HCT116 (cell line): ENCODE results near the gene SLC2A1. TPM values are rescaled to one million over a fixed set of nuclear protein-coding genes. Genes with fewer than 3 reads are reported as not detected.

Source experiments
- ATAC-seq: fragments of 200-7000 bp; cut with Tn5 transposase; 2 replicates; pipeline ENCODE4 v1.9.1; 2020; ENCODE audit warnings: mild to moderate bottlenecking, moderate library complexity
- BruUV-seq: library from RNA; stranded (reverse); fragments of 400-500 nt; replicated peaks from 2 replicates; lab custom pipeline; 2021; lab: Mats Ljungman, UMichigan
- CTCF ChIA-PET: fragments of 300-600 bp; sonication (Branson Sonifier 250); formaldehyde crosslinking; loops from one replicate; lab custom pipeline; 2021; ENCODE audit warnings: antibody characterized with exemption; lab: Charles Lee
- POLR2A ChIA-PET: fragments of 300-600, 350-600 bp; sonication (Branson Sonifier 250); formaldehyde crosslinking; loops from one replicate; lab custom pipeline; 2021; ENCODE audit warnings: antibody characterized with exemption; lab: Charles Lee
- RAD21 ChIA-PET, 2 experiments: fragments of 300-600 bp; sonication (Branson Sonifier 250); formaldehyde crosslinking; loops; one replicate each; lab custom pipeline; 2023; ENCODE audit warnings: low total read pairs in 2 of 2; ENCODE audit not compliant: uncharacterized antibody in 2 of 2, unreplicated experiment in 2 of 2, low non-redundant PET in 1 of 2; lab: Charles Lee
- DNase-seq: peaks from one replicate; pipeline ENCODE4 v3.0.0-alpha.2; 2010; ENCODE audit warnings: low read depth, low spot score
- H2AFZ ChIP-seq: fragments of 200-600 bp; shearing (Covaris generic), sonication (generic); 2 replicates; pipeline ENCODE4 v1.6.1; 2017; ENCODE audit warnings: low read depth, mixed run types, mixed read lengths, antibody characterized with exemption, low read length; ENCODE audit not compliant: poor library complexity, severe bottlenecking
- H3K27ac ChIP-seq: 2 replicates; pipeline ENCODE4 v1.5.1; 2012; ENCODE audit warnings: low read depth, low read length
- H3K27me3 ChIP-seq: fragments of 200-600 bp; sonication (generic); 2 replicates; pipeline ENCODE4 v1.6.1; 2016; ENCODE audit warnings: mixed run types, low read length, mixed read lengths; ENCODE audit not compliant: insufficient read depth
- H3K36me3 ChIP-seq, 2 experiments: fragments of 200-500 bp in 1 of 2; fragments of 200-600 bp in 1 of 2; sonication (Bioruptor generic) in 1 of 2; sonication (generic) in 1 of 2; 2 replicates each; pipeline versions ENCODE4 v1.5.1 to v1.6.1; 2014 to 2016; ENCODE audit warnings: low read length in 2 of 2, inconsistent platforms in 1 of 2, mixed read lengths in 1 of 2, mixed run types in 1 of 2; ENCODE audit not compliant: insufficient read depth in 2 of 2, control insufficient read depth in 1 of 2
- H3K4me1 ChIP-seq, 2 experiments: fragments of 200-600 bp in 1 of 2; sonication (generic) in 1 of 2; 2 replicates each; pipeline versions ENCODE4 v1.5.1 to v1.6.1; 2012 to 2017; ENCODE audit warnings: low read length in 2 of 2, inconsistent platforms in 1 of 2, mild to moderate bottlenecking in 1 of 2, mixed read lengths in 1 of 2, mixed run types in 1 of 2, moderate library complexity in 1 of 2; ENCODE audit not compliant: insufficient read depth in 2 of 2, control insufficient read depth in 1 of 2
- H3K4me2 ChIP-seq: fragments of 200-600 bp; sonication (generic); 2 replicates; pipeline ENCODE4 v1.6.1; 2017; ENCODE audit warnings: mixed run types, low read length, mixed read lengths
- H3K4me3 ChIP-seq, 2 experiments: fragments of 200-600 bp in 1 of 2; sonication (generic) in 1 of 2; replicated peaks in 1 of 2; 2 replicates each; pipeline ENCODE4 v1.5.1; 2011 to 2016; ENCODE audit warnings: low read length in 2 of 2, control low read depth in 1 of 2, low read depth in 1 of 2, mild to moderate bottlenecking in 1 of 2, mixed read lengths in 1 of 2, mixed run types in 1 of 2
- H3K79me2 ChIP-seq: fragments of 200-600 bp; sonication (generic); 2 replicates; pipeline ENCODE4 v1.6.1; 2017; ENCODE audit warnings: mild to moderate bottlenecking, mixed run types, low read length, moderate library complexity, mixed read lengths; ENCODE audit not compliant: insufficient read depth
- H3K9ac ChIP-seq: fragments of 200-600 bp; sonication (generic); 2 replicates; pipeline ENCODE4 v1.6.1; 2016; ENCODE audit warnings: low read length, mixed read lengths
- H3K9me2 ChIP-seq: fragments of 200-600 bp; sonication (generic), shearing (Covaris generic); 2 replicates; pipeline ENCODE4 v1.6.1; 2017; ENCODE audit warnings: mixed run types, mild to moderate bottlenecking, moderate library complexity; ENCODE audit not compliant: insufficient read depth
- H3K9me3 ChIP-seq, 2 experiments: fragments of 200-500 bp in 1 of 2; fragments of 200-600 bp in 1 of 2; sonication (Bioruptor generic) in 1 of 2; sonication (generic) in 1 of 2; 2 replicates each; pipeline ENCODE4 v1.6.1; 2014 to 2017; ENCODE audit warnings: low read length in 2 of 2, mixed read lengths in 2 of 2, inconsistent platforms in 1 of 2, low read depth in 1 of 2, mild to moderate bottlenecking in 1 of 2, mixed run types in 1 of 2, moderate library complexity in 1 of 2; ENCODE audit not compliant: control insufficient read depth in 1 of 2, insufficient read depth in 1 of 2
- H4K20me1 ChIP-seq: fragments of 200-600 bp; sonication (generic), shearing (Covaris generic); 2 replicates; pipeline ENCODE4 v1.6.1; 2017; ENCODE audit warnings: mixed run types, mild to moderate bottlenecking, moderate library complexity; ENCODE audit not compliant: insufficient read depth
- CBX3 ChIP-seq: IDR thresholded peaks from 2 replicates; pipeline ENCODE4 v1.6.1; 2012; ENCODE audit warnings: low read depth
- EGR1 ChIP-seq: IDR thresholded peaks from 2 replicates; pipeline ENCODE4 v1.6.1; 2012; ENCODE audit warnings: low read depth
- EZH2 ChIP-seq: fragments of 200-600 bp; sonication (generic); IDR thresholded peaks from 2 replicates; pipeline ENCODE4 v1.6.1; 2017; ENCODE audit warnings: antibody characterized with exemption, mixed run types
- FOSL1 ChIP-seq: IDR thresholded peaks from 2 replicates; pipeline ENCODE4 v1.6.1; 2012; ENCODE audit warnings: low read depth
- JUND ChIP-seq: IDR thresholded peaks from 2 replicates; pipeline ENCODE4 v1.6.1; 2012
- POLR2AphosphoS5 ChIP-seq: IDR thresholded peaks from 2 replicates; pipeline ENCODE4 v1.6.1; 2011; ENCODE audit warnings: mild to moderate bottlenecking, low read depth, low read length, moderate library complexity
- RAD21 ChIP-seq: IDR thresholded peaks from 2 replicates; pipeline ENCODE4 v1.6.1; 2012; ENCODE audit warnings: low read depth, mild to moderate bottlenecking
- REST ChIP-seq: IDR thresholded peaks from 2 replicates; pipeline ENCODE4 v1.6.1; 2012; ENCODE audit warnings: low read depth
- SRF ChIP-seq: IDR thresholded peaks from 2 replicates; pipeline ENCODE4 v1.6.1; 2012; ENCODE audit warnings: low read depth
- ZNF274 ChIP-seq: fragments of 200-500 bp; sonication (Bioruptor generic); IDR thresholded peaks from 2 replicates; pipeline ENCODE4 v1.6.1; 2014; ENCODE audit warnings: mild to moderate bottlenecking, low read depth, low read length, inconsistent platforms
- intact Hi-C: fragments of 100-400 bp; cut with micrococcal nuclease; formaldehyde crosslinking; loops from 2 replicates; pipeline ENCODE4 v1.10.0; 2022
- total RNA-seq: library from RNA; stranded (reverse); gene quantifications from one replicate; pipeline ENCODE4 v1.2.1, GENCODE V29; 2021; ENCODE audit not compliant: unreplicated experiment
- TF ChIP-seq, protein P1 (sequence below), 3 experiments: fragments of 200-600 bp in 1 of 3; sonication (generic) in 1 of 3; IDR thresholded peaks in 2 of 3; conservative IDR thresholded peaks in 1 of 3; 2 replicates each; pipeline ENCODE4 v1.5.1; 2012 to 2017; ENCODE audit warnings: low read depth in 2 of 3, low read length in 2 of 3, antibody characterized with exemption in 1 of 3, borderline replicate concordance in 1 of 3, control low read depth in 1 of 3, mild to moderate bottlenecking in 1 of 3, mixed read lengths in 1 of 3, mixed run types in 1 of 3, moderate library complexity in 1 of 3; ENCODE audit not compliant: insufficient read depth in 1 of 3

SLC2A1 gene
- total RNA-seq, 1 experiment from 2014 or later = 248 TPM

DNA sequence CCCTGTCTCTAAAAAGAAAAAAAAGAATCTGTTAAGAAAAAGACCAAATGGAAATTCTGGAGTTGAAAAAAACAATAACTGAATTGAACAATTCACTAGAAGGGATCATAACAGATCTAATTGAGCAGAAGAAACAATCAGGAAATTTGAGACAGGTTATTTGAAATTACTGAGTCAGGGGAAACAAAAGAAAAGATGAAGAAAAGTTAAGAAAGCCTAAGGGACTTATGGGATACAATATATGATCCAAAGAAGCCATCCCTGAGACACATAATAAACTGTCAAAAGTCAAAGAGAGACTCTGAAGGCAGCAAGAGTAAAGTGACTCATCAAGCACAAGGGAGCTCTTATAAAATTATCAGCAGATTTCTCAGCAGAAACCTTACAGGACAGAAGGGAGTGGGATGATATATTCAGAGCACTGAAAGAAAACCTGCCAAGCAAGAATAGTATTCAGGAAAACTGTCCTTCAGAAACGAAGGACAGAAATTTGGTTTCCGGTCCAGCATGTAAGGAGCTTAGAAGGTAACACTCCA, 44.5 kb downstream of the SLC2A1 start:
- H3K36me3 ChIP-seq = no peaks in the 10 kb centered on the region
- no peak for DNase-seq
- H3K4me1 ChIP-seq = peaks cover 0 to 3% of the 10 kb centered on the region in 2 experiments; a peak in 1 of 4 replicates
- RAD21 ChIA-PET = interaction anchor here (0.7 to 3.4 kb wide), 7 partner anchors 9 to 1021 kb away, joined by 3 to 86 read pairs (median 3); partner anchors contain the start of genes CFAP57 (in 1 of the 2) and EBNA1BP2 (in 1 of the 2)
- CTCF ChIA-PET = interaction anchor here (0.6 to 8.7 kb wide), 5 partner anchors 135 to 313 kb away, joined by 3 to 267 read pairs (median 11); no protein-coding TSS in a partner anchor
- H3K9me2 ChIP-seq = no peaks in the 10 kb centered on the region
- no peaks in the 10 kb centered on the region for H3K79me2 ChIP-seq
- H3K27ac ChIP-seq = no peak overlapping the region
- no peaks in the 10 kb centered on the region; a peak in 1 of 4 replicates for H3K9me3 ChIP-seq
- TF ChIP-seq SRF (no peak), EZH2 (no peak), EGR1 (no peak), RAD21 (no peak), CBX3 (peak; percentile 48; the same call in 1 of the 2 replicates)
- TF ChIP-seq, all 23 proteins: peak for 1
- ATAC-seq = no peak
- Histone ChIP-seq H3K9ac (no peak overlapping the region), H3K27me3 (no peaks in the 10 kb centered on the region), H3K4me3 (no peak overlapping the region), H4K20me1 (no peaks in the 10 kb centered on the region), H3K4me2 (no peak overlapping the region), H2AFZ (peak overlapping the region; percentile 41)
- POLR2A ChIA-PET = interaction anchor here (1.7 kb wide), 1 partner anchor 159 kb away, joined by 6 read pairs; no protein-coding TSS in a partner anchor
- no TSS peak for BruUV-seq
- intact Hi-C loops = loop anchor here (10.0 kb wide), 3 partner anchors 291 to 501 kb away; no protein-coding TSS in a partner anchor

- H3K36me3 ChIP-seq = no peaks in the 10 kb centered on the region
- no peaks in the 10 kb centered on the region for H3K9me2 ChIP-seq
- DNase-seq (peak; percentile 78), ATAC-seq (peak; percentile 96)
- no peaks in the 10 kb centered on the region; a peak in 1 of 4 replicates for H3K9me3 ChIP-seq
- H2AFZ ChIP-seq = peak overlapping the region; percentile 41
- H4K20me1 ChIP-seq = no peaks in the 10 kb centered on the region
- H3K4me3 ChIP-seq = no peak overlapping the region
- no peaks in the 10 kb centered on the region for H3K79me2 ChIP-seq
- H3K9ac ChIP-seq = no peak overlapping the region
- CTCF ChIA-PET = interaction anchor here (0.5 to 8.7 kb wide), 10 partner anchors 9 to 313 kb away, joined by 3 to 267 read pairs (median 6); partner anchors contain the start of genes C1orf50, ERMAP and P3H1
- H3K27me3 ChIP-seq = no peaks in the 10 kb centered on the region
- no TSS peak for BruUV-seq
- no peak overlapping the region for H3K27ac ChIP-seq
- RAD21 ChIA-PET = interaction anchor here (0.6 to 3.4 kb wide), 15 partner anchors 10 to 1550 kb away, joined by 3 to 86 read pairs (median 3); no protein-coding TSS in a partner anchor
- peaks cover 0 to 3% of the 10 kb centered on the region in 2 experiments; a peak in 1 of 4 replicates for H3K4me1 ChIP-seq
- H3K4me2 ChIP-seq = no peak overlapping the region
- POLR2A ChIA-PET = interaction anchor here (1.0 to 2.0 kb wide), 2 partner anchors 160 to 163 kb away, joined by 5 to 10 read pairs; no protein-coding TSS in a partner anchor
- intact Hi-C loops = loop anchor here (1.0 to 10.0 kb wide), 5 partner anchors 135 to 501 kb away; no protein-coding TSS in a partner anchor
- TF ChIP-seq, protein P1, sequence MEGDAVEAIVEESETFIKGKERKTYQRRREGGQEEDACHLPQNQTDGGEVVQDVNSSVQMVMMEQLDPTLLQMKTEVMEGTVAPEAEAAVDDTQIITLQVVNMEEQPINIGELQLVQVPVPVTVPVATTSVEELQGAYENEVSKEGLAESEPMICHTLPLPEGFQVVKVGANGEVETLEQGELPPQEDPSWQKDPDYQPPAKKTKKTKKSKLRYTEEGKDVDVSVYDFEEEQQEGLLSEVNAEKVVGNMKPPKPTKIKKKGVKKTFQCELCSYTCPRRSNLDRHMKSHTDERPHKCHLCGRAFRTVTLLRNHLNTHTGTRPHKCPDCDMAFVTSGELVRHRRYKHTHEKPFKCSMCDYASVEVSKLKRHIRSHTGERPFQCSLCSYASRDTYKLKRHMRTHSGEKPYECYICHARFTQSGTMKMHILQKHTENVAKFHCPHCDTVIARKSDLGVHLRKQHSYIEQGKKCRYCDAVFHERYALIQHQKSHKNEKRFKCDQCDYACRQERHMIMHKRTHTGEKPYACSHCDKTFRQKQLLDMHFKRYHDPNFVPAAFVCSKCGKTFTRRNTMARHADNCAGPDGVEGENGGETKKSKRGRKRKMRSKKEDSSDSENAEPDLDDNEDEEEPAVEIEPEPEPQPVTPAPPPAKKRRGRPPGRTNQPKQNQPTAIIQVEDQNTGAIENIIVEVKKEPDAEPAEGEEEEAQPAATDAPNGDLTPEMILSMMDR (IDR thresholded peaks at IDR 0.05 in 2 of 3, conservative IDR thresholded peaks at IDR 0.05 in 1 of 3; ENCODE audit: borderline replicate concordance in 1 of 3, insufficient read depth in 1 of 3, low read depth in 2 of 3, low read length in 2 of 3) = peak; percentile 73 to 84 (median 77)
- TF ChIP-seq EZH2 (no peak), FOSL1 (no peak), RAD21 (peak; percentile 91), POLR2AphosphoS5 (no peak), ZNF274 (no peak), SRF (no peak), REST (no peak), JUND (no peak), CBX3 (0 out of 2 replicates have a peak, but pooled peaks have one; percentile 1)
These were observed 45.1 kb downstream of the SLC2A1 start for GRCh38 chr1:42913426-42914091.
